Activated CD8-positive, alpha-beta memory T cell treated with anti-CD3 and anti-CD28 coated beads for 48 hours (primary cell): ENCODE data around the gene DMD.
"Not testable (repeated sequence)": the region's sequence is repeated elsewhere in the genome, so short reads cannot be mapped to it uniquely, and the experiment has no call there.

Source experiments
- DNase-seq, 3 experiments: peaks; one replicate each; pipeline ENCODE4 v3.0.0-alpha.2; 2020; ENCODE audit warnings: low read depth in 2 of 3, low spot score in 2 of 3

The DMD gene

GRCh38 chrX:32087663-32088062 lies 1123.7 kb downstream of the DMD start:
- DNase-seq: no peak

- DNase-seq: no peak
Measured at GRCh38 chrX:32084757-32085156, 1126.6 kb downstream of the DMD start.

GRCh38 chrX:32048285-32048684 lies 1163.1 kb downstream of the DMD start:
- no peak for DNase-seq

- no peak for DNase-seq
Measured at GRCh38 chrX:32045149-32045548, 1166.2 kb downstream of the DMD start.

- no peak for DNase-seq
Measured at GRCh38 chrX:32041181-32041580, 1170.2 kb downstream of the DMD start.

GRCh38 chrX:32026772-32027171 lies 1184.6 kb downstream of the DMD start:
- DNase-seq: no peak

GRCh38 chrX:32024072-32024471 lies 1187.3 kb downstream of the DMD start:
- DNase-seq: no peak

GRCh38 chrX:32016195-32016594 lies 1195.2 kb downstream of the DMD start:
- DNase-seq: no peak

GRCh38 chrX:32010948-32011347 lies 1200.4 kb downstream of the DMD start:
- DNase-seq: no peak

- no peak for DNase-seq
Measured at GRCh38 chrX:32010212-32010611, 1201.1 kb downstream of the DMD start.

GRCh38 chrX:31993637-31994036 lies 1217.7 kb downstream of the DMD start:
- DNase-seq: no peak

GRCh38 chrX:31988975-31989374 lies 1222.4 kb downstream of the DMD start:
- DNase-seq: no peak

GRCh38 chrX:31981546-31982062 lies 1229.7 kb downstream of the DMD start:
- DNase-seq: no peak

GRCh38 chrX:31969714-31970113 lies 1241.6 kb downstream of the DMD start:
- no peak for DNase-seq

GRCh38 chrX:31962256-31962655 lies 1249.1 kb downstream of the DMD start:
- DNase-seq: no peak

- no peak for DNase-seq
Measured at GRCh38 chrX:31934842-31935370, 1276.4 kb downstream of the DMD start.

GRCh38 chrX:31934015-31934414 lies 1277.3 kb downstream of the DMD start:
- DNase-seq: no peak

GRCh38 chrX:31932769-31933168 lies 1278.6 kb downstream of the DMD start:
- no peak for DNase-seq

- DNase-seq: not testable (repeated sequence)
Measured at GRCh38 chrX:31932320-31932719, 1279.0 kb downstream of the DMD start.

- no peak for DNase-seq
Measured at GRCh38 chrX:31931225-31931624, 1280.1 kb downstream of the DMD start.

GRCh38 chrX:31929366-31929765 lies 1282.0 kb downstream of the DMD start:
- no peak for DNase-seq

- DNase-seq: no peak
Measured at GRCh38 chrX:31921236-31921635, 1290.1 kb downstream of the DMD start.

- no peak for DNase-seq
Measured at GRCh38 chrX:31909850-31910572, 1301.3 kb downstream of the DMD start.
